Mucosa of descending colon (tissue), 3 donors: Measurements from ENCODE around the gene FPR2. TPM values are rescaled to one million over a fixed set of nuclear protein-coding genes. Genes with fewer than 3 reads are reported as not detected.

Source experiments
- ATAC-seq: fragments of 200-7000 bp; cut with Tn5 transposase; one replicate; pipeline ENCODE4 v1.9.1; 2020; ENCODE audit warnings: mild to moderate bottlenecking, moderate library complexity
- DNase-seq, 3 donors: peaks; one replicate each; pipeline ENCODE4 v3.0.0-alpha.2; 2020
- H3K36me3 ChIP-seq: fragments of 200-600 bp; one replicate; pipeline ENCODE4 v1.8.0; 2021; ENCODE audit warnings: low read depth, mild to moderate bottlenecking
- H3K4me1 ChIP-seq: fragments of 200-600 bp; one replicate; pipeline ENCODE4 v1.8.0; 2021; ENCODE audit warnings: low read depth, mild to moderate bottlenecking
- H3K4me3 ChIP-seq: fragments of 200-600 bp; one replicate; pipeline ENCODE4 v1.8.0; 2021; ENCODE audit warnings: mild to moderate bottlenecking
- H3K9me3 ChIP-seq: fragments of 200-600 bp; one replicate; pipeline ENCODE4 v1.8.0; 2021; ENCODE audit warnings: mild to moderate bottlenecking
- CTCF ChIP-seq: fragments of 200-600 bp; IDR thresholded peaks from one replicate; pipeline ENCODE4 v1.8.0; 2022; ENCODE audit warnings: antibody characterized with exemption, mild to moderate bottlenecking
- intact Hi-C, 2 donors: fragments of 100-400 bp; cut with DNase I in 1 of 2; cut with micrococcal nuclease in 1 of 2; formaldehyde crosslinking; loops; one replicate each; pipeline versions ENCODE4 v1.11.0 to v1.11.1; 2022; cut with DNase I, micrococcal nuclease
- total RNA-seq, 3 donors: library from RNA; stranded (reverse); fragmentation: NEBNext Ultra II Directional in 2 of 3; extraction: Animal tissue kit (Norgen Biotek cat#: 25700) in 2 of 3; gene quantifications; one replicate each; pipeline versions ENCODE4 v1.2.1 to v1.2.4, GENCODE V29; 2021 to 2023
- donor health status: DM: no; HTN: no; CAD: no; lungs with moderate emphysema.
- donor health status: DM: no; HTN: no; CAD: no.
- donor health status: DM: no; HTN: yes; CAD: no.

Gene FPR2
- total RNA-seq, 3 donors from 2014 or later, result 0.41 to 2.7 TPM; not detected in 1

GRCh38 chr19:51780270-51780669 is 19.3 kb downstream of the FPR2 start:
- Histone ChIP-seq H3K4me3 (no peak overlapping the region), H3K4me1 (no peaks in the 10 kb centered on the region), H3K36me3 (no peaks in the 10 kb centered on the region), H3K9me3 (no peaks in the 10 kb centered on the region)
- no peak for TF ChIP-seq CTCF
- no peak for DNase-seq
- ATAC-seq, result no peak
- intact Hi-C loops, result no loop called here

GRCh38 chr19:51781999-51782398 is 21.0 kb downstream of the FPR2 start:
- no peak for TF ChIP-seq CTCF
- Histone ChIP-seq H3K4me3 (no peak overlapping the region), H3K4me1 (no peaks in the 10 kb centered on the region), H3K36me3 (no peaks in the 10 kb centered on the region), H3K9me3 (no peaks in the 10 kb centered on the region)
- intact Hi-C loops, result no loop called here
- DNase-seq (no peak), ATAC-seq (no peak)

- ATAC-seq (no peak), DNase-seq (no peak)
- intact Hi-C loops, result no loop called here
- H3K36me3 ChIP-seq, result no peaks in the 10 kb centered on the region
- no peaks in the 10 kb centered on the region for H3K4me1 ChIP-seq
- no peak overlapping the region for H3K4me3 ChIP-seq
- no peak for TF ChIP-seq CTCF
- no peaks in the 10 kb centered on the region for H3K9me3 ChIP-seq
Observed at GRCh38 chr19:51783372-51783771, 22.4 kb downstream of the FPR2 start.

- no peak for DNase-seq
- no peak for ATAC-seq
- TF ChIP-seq CTCF, result no peak
- intact Hi-C loops, result no loop called here
- no peak overlapping the region for H3K4me3 ChIP-seq
- no peaks in the 10 kb centered on the region for H3K4me1 ChIP-seq
- no peaks in the 10 kb centered on the region for H3K9me3 ChIP-seq
- no peaks in the 10 kb centered on the region for H3K36me3 ChIP-seq
Observed at GRCh38 chr19:51784109-51784785, 23.3 kb downstream of the FPR2 start.

- ATAC-seq (peak; percentile 63), DNase-seq (peak in 1 of 3 donors; percentile 51)
- Histone ChIP-seq H3K36me3 (no peaks in the 10 kb centered on the region), H3K4me3 (no peak overlapping the region), H3K9me3 (no peaks in the 10 kb centered on the region), H3K4me1 (no peaks in the 10 kb centered on the region)
- TF ChIP-seq CTCF, result no peak
- intact Hi-C loops, result no loop called here
Observed at GRCh38 chr19:51784922-51785690, 24.1 kb downstream of the FPR2 start.
